Fibroblast of lung (primary cell): ENCODE measurements around the gene MYRF. TPM values are rescaled to one million over a fixed set of nuclear protein-coding genes. Genes with fewer than 3 reads are reported as not detected.

Source experiments
- DNase-seq, 2 donors: peaks; one replicate each; pipeline versions ENCODE4 v3.0.0 to v3.0.0-alpha.2; 2010; ENCODE audit warnings: low read depth in 2 of 2
- H2AFZ ChIP-seq: 2 replicates; pipeline ENCODE4 v1.5.1; 2012; ENCODE audit warnings: low read length, control low read depth, inconsistent platforms
- H3K27ac ChIP-seq: 2 replicates; pipeline ENCODE4 v1.5.1; 2011; ENCODE audit warnings: low read length, control low read depth; ENCODE audit not compliant: insufficient read depth
- H3K27me3 ChIP-seq: 2 replicates; pipeline ENCODE4 v1.5.1; 2011; ENCODE audit warnings: mild to moderate bottlenecking, low read length; ENCODE audit not compliant: control insufficient read depth, insufficient read depth
- H3K36me3 ChIP-seq: 2 replicates; pipeline ENCODE4 v1.5.1; 2011; ENCODE audit warnings: low read length; ENCODE audit not compliant: control insufficient read depth, insufficient read depth
- H3K4me1 ChIP-seq: 2 replicates; pipeline ENCODE4 v1.5.1; 2011; ENCODE audit warnings: low read length; ENCODE audit not compliant: control insufficient read depth, insufficient read depth; ENCODE audit errors: extremely low read depth
- H3K4me2 ChIP-seq: 2 replicates; pipeline ENCODE4 v1.5.1; 2011; ENCODE audit warnings: low read length, control low read depth; ENCODE audit not compliant: insufficient read depth; ENCODE audit errors: extremely low read depth
- H3K4me3 ChIP-seq, 4 experiments: fragments of 200-600 bp in 1 of 4; sonication (generic) in 1 of 4; replicated peaks in 1 of 4; 2 replicates each; pipeline ENCODE4 v1.5.1; 2011 to 2016; ENCODE audit warnings: low read length in 4 of 4, low read depth in 3 of 4, mild to moderate bottlenecking in 3 of 4, control low read depth in 2 of 4, inconsistent platforms in 1 of 4, mixed read lengths in 1 of 4; ENCODE audit not compliant: insufficient read depth in 1 of 4; ENCODE audit errors: control extremely low read depth in 1 of 4
- H3K79me2 ChIP-seq: 2 replicates; pipeline ENCODE4 v1.5.1; 2012; ENCODE audit warnings: mild to moderate bottlenecking, low read length, inconsistent platforms; ENCODE audit not compliant: control insufficient read depth, insufficient read depth
- H3K9ac ChIP-seq: 2 replicates; pipeline ENCODE4 v1.5.1; 2011; ENCODE audit warnings: mild to moderate bottlenecking, low read length, control low read depth; ENCODE audit not compliant: insufficient read depth
- H3K9me3 ChIP-seq: 2 replicates; pipeline ENCODE4 v1.5.1; 2012; ENCODE audit warnings: low read depth, low read length; ENCODE audit not compliant: control insufficient read depth, insufficient read depth
- H4K20me1 ChIP-seq: 2 replicates; pipeline ENCODE4 v1.5.1; 2011; ENCODE audit warnings: low read length; ENCODE audit not compliant: control insufficient read depth, insufficient read depth; ENCODE audit errors: extremely low read depth
- CTCF ChIP-seq, 2 donors: IDR thresholded peaks in 1 of 2; conservative IDR thresholded peaks in 1 of 2; 1 replicate in 1 of 2; 2 replicates in 1 of 2; pipeline ENCODE4 v1.5.1; 2011 to 2012; ENCODE audit warnings: low read length in 2 of 2, control low read depth in 1 of 2, inconsistent platforms in 1 of 2, low read depth in 1 of 2, mild to moderate bottlenecking in 1 of 2
- EZH2 ChIP-seq: IDR thresholded peaks from 2 replicates; pipeline ENCODE4 v1.5.1; 2012; ENCODE audit warnings: low read length, control low read depth, mild to moderate bottlenecking; ENCODE audit errors: missing control alignments
- polyA plus RNA-seq, 2 donors: library from polyadenylated mRNA; depleted of rRNA in 1 of 2; stranded (reverse) in 1 of 2; unstranded in 1 of 2; fragments of >200 nt; gene quantifications; 2 replicates each; pipeline ENCODE4 v1.2.1, GENCODE V29; 2011 to 2012; ENCODE audit warnings: missing spikeins in 1 of 2
- total RNA-seq: library from RNA; depleted of rRNA; stranded (reverse); fragments of >200 nt; gene quantifications from 2 replicates; pipeline ENCODE4 v1.2.1, GENCODE V29; 2014

The MYRF gene
- total and polyA plus RNA-seq, 2 donors (not counting 1 experiment from before 2014, with no cell fraction given) = 0.10 to 0.17 TPM

- no peak for TF ChIP-seq EZH2
- TF ChIP-seq CTCF (conservative IDR thresholded peaks at IDR 0.05 in 1 of 2, IDR thresholded peaks at IDR 0.05 in 1 of 2; ENCODE audit: low read depth in 1 of 2, low read length in 2 of 2) = no peak
- no peaks in the 10 kb centered on the region for H3K9me3 ChIP-seq
- H3K4me3 ChIP-seq = no peak overlapping the region
- H4K20me1 ChIP-seq = no peaks in the 10 kb centered on the region
- no peak overlapping the region for H3K9ac ChIP-seq
- H3K27me3 ChIP-seq = no peaks in the 10 kb centered on the region
- peaks cover 23% of the 10 kb centered on the region for H3K36me3 ChIP-seq
- peaks cover 5% of the 10 kb centered on the region for H3K79me2 ChIP-seq
- H2AFZ ChIP-seq = no peak overlapping the region
- H3K4me2 ChIP-seq = no peak overlapping the region
- H3K4me1 ChIP-seq = peaks cover 3% of the 10 kb centered on the region
- DNase-seq = peak; percentile 28 to 66
- no peak overlapping the region for H3K27ac ChIP-seq
Measured at GRCh38 chr11:61803889-61804647, 51.6 kb downstream of the MYRF start.

- H3K9ac ChIP-seq = no peak overlapping the region
- H3K36me3 ChIP-seq = peaks cover 29% of the 10 kb centered on the region
- no peak overlapping the region for H2AFZ ChIP-seq
- H4K20me1 ChIP-seq = no peaks in the 10 kb centered on the region
- H3K9me3 ChIP-seq = no peaks in the 10 kb centered on the region
- H3K4me1 ChIP-seq = peaks cover 3% of the 10 kb centered on the region
- no peak for DNase-seq
- no peaks in the 10 kb centered on the region for H3K27me3 ChIP-seq
- H3K79me2 ChIP-seq = no peaks in the 10 kb centered on the region
- H3K4me2 ChIP-seq = no peak overlapping the region
- no peak overlapping the region for H3K27ac ChIP-seq
- TF ChIP-seq EZH2 = no peak
- no peak overlapping the region for H3K4me3 ChIP-seq
Measured at GRCh38 chr11:61805146-61805545, 52.7 kb downstream of the MYRF start.

- H3K36me3 ChIP-seq = peaks cover 34% of the 10 kb centered on the region
Measured at GRCh38 chr11:61806785-61807184, 54.3 kb downstream of the MYRF start.

More at GRCh38 chr11:61806785-61807184, 54.3 kb downstream of the MYRF start:
- Histone ChIP-seq H3K4me1 (no peaks in the 10 kb centered on the region), H3K79me2 (no peaks in the 10 kb centered on the region), H3K27me3 (no peaks in the 10 kb centered on the region), H3K4me3 (no peak overlapping the region), H3K4me2 (no peak overlapping the region), H3K27ac (no peak overlapping the region), H2AFZ (no peak overlapping the region), H4K20me1 (no peaks in the 10 kb centered on the region), H3K9me3 (no peaks in the 10 kb centered on the region), H3K9ac (no peak overlapping the region)
- TF ChIP-seq EZH2 = no peak
- no peak for TF ChIP-seq CTCF (conservative IDR thresholded peaks at IDR 0.05 in 1 of 2, IDR thresholded peaks at IDR 0.05 in 1 of 2; ENCODE audit: low read depth in 1 of 2, low read length in 2 of 2)
- DNase-seq = no peak
